Type B pancreatic cell (in vitro differentiated cells): ENCODE results near the gene NEXN. TPM values are rescaled to one million over a fixed set of nuclear protein-coding genes. Genes with fewer than 3 reads are reported as not detected.
A peak's percentile ranks its signal among the peaks of the same experiment; 100 is the strongest.

Experiments used
- DNase-seq: peaks from one replicate; pipeline ENCODE4 v3.0.0; 2021; ENCODE audit warnings: mixed read lengths; ENCODE audit not compliant: unreplicated experiment; ENCODE audit errors: extremely low spot score
- H3K27ac Mint-ChIP-seq: 2 replicates; pipeline ENCODE4 v1.8.0; 2021; ENCODE audit warnings: mild to moderate bottlenecking, mixed read lengths
- H3K27me3 Mint-ChIP-seq: 2 replicates; pipeline ENCODE4 v1.8.0; 2021; ENCODE audit warnings: mixed read lengths
- H3K36me3 Mint-ChIP-seq: 2 replicates; pipeline ENCODE4 v1.8.0; 2021; ENCODE audit warnings: mixed read lengths
- H3K4me1 Mint-ChIP-seq: one replicate; pipeline ENCODE4 v1.8.0; 2021; ENCODE audit warnings: mixed read lengths; ENCODE audit not compliant: unreplicated experiment
- H3K4me3 Mint-ChIP-seq: 2 replicates; pipeline ENCODE4 v1.8.0; 2021; ENCODE audit warnings: mild to moderate bottlenecking, mixed read lengths
- H3K9me3 Mint-ChIP-seq: 2 replicates; pipeline ENCODE4 v1.8.0; 2021; ENCODE audit warnings: mixed read lengths
- total RNA-seq: library from RNA; stranded (reverse); gene quantifications from 2 replicates; pipeline ENCODE4 v1.2.1, GENCODE V29; 2021; ENCODE audit warnings: low replicate concordance
- TF ChIP-seq, protein P1 (sequence below): fragments of 200-600 bp; sonication (generic); conservative IDR thresholded peaks from 2 replicates; pipeline ENCODE4 v1.5.0; 2021; ENCODE audit warnings: antibody characterized with exemption, mild to moderate bottlenecking

NEXN gene
- total RNA-seq, 1 donor from 2014 or later = 2.8 TPM

GRCh38 chr1:77958850-77959249, 70.4 kb downstream of the NEXN start:
- Mint-ChIP-seq H3K27ac (no peak overlapping the region), H3K4me3 (no peak overlapping the region), H3K36me3 (peaks cover 58% of the 10 kb centered on the region), H3K27me3 (no peaks in the 10 kb centered on the region), H3K9me3 (no peaks in the 10 kb centered on the region), H3K4me1 (no peaks in the 10 kb centered on the region)
- TF ChIP-seq, protein P1, sequence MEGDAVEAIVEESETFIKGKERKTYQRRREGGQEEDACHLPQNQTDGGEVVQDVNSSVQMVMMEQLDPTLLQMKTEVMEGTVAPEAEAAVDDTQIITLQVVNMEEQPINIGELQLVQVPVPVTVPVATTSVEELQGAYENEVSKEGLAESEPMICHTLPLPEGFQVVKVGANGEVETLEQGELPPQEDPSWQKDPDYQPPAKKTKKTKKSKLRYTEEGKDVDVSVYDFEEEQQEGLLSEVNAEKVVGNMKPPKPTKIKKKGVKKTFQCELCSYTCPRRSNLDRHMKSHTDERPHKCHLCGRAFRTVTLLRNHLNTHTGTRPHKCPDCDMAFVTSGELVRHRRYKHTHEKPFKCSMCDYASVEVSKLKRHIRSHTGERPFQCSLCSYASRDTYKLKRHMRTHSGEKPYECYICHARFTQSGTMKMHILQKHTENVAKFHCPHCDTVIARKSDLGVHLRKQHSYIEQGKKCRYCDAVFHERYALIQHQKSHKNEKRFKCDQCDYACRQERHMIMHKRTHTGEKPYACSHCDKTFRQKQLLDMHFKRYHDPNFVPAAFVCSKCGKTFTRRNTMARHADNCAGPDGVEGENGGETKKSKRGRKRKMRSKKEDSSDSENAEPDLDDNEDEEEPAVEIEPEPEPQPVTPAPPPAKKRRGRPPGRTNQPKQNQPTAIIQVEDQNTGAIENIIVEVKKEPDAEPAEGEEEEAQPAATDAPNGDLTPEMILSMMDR = no peak
- DNase-seq = no peak

- DNase-seq = no peak
- Mint-ChIP-seq H3K27ac (no peak overlapping the region), H3K36me3 (peaks cover 55% of the 10 kb centered on the region), H3K4me1 (no peaks in the 10 kb centered on the region), H3K4me3 (no peak overlapping the region), H3K27me3 (no peaks in the 10 kb centered on the region), H3K9me3 (no peaks in the 10 kb centered on the region)
- TF ChIP-seq, protein P1 = no peak
These were observed 73.0 kb downstream of the NEXN start for GRCh38 chr1:77961392-77961791.

DNA sequence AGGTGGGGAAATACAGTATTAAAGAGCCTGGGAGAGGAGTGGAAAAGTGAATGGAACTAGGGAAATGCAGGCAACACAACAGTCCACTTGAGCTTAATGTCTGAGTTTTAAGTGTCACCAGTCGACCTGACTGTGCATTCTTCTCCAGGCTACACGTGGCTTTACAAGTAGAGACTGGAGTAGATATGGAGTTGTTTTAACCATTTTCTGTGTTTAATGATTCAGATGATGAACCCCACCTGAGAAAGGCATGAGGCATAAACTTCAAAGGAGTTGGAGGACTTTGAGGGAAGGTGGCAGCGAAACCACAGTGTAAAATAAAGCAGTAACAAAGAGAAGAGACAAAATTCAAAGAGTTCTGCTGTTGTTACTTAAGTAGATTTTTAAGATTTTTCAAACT, 77.9 kb downstream of the NEXN start:
- no peak for DNase-seq
- Mint-ChIP-seq H3K4me3 (no peak overlapping the region), H3K36me3 (peaks cover 42% of the 10 kb centered on the region), H3K4me1 (no peaks in the 10 kb centered on the region), H3K27me3 (no peaks in the 10 kb centered on the region), H3K9me3 (no peaks in the 10 kb centered on the region), H3K27ac (peak overlapping the region; percentile 52)
- TF ChIP-seq, protein P1 = no peak

- H3K4me1 Mint-ChIP-seq = peaks cover 12% of the 10 kb centered on the region
- TF ChIP-seq, protein P1 = no peak
- no peak overlapping the region for H3K4me3 Mint-ChIP-seq
- H3K9me3 Mint-ChIP-seq = no peaks in the 10 kb centered on the region
- H3K27me3 Mint-ChIP-seq = no peaks in the 10 kb centered on the region
- DNase-seq = no peak
- H3K27ac Mint-ChIP-seq = no peak overlapping the region
- H3K36me3 Mint-ChIP-seq = peaks cover 41% of the 10 kb centered on the region
These were observed 81.8 kb downstream of the NEXN start for GRCh38 chr1:77970192-77970591.

- Mint-ChIP-seq H3K27me3 (no peaks in the 10 kb centered on the region), H3K27ac (no peak overlapping the region), H3K4me3 (peak overlapping the region; percentile 17), H3K4me1 (peaks cover 26% of the 10 kb centered on the region), H3K36me3 (peaks cover 48% of the 10 kb centered on the region), H3K9me3 (no peaks in the 10 kb centered on the region)
- DNase-seq = no peak
- TF ChIP-seq, protein P1 = no peak
These were observed 83.7 kb downstream of the NEXN start for GRCh38 chr1:77972080-77972479.

DNA sequence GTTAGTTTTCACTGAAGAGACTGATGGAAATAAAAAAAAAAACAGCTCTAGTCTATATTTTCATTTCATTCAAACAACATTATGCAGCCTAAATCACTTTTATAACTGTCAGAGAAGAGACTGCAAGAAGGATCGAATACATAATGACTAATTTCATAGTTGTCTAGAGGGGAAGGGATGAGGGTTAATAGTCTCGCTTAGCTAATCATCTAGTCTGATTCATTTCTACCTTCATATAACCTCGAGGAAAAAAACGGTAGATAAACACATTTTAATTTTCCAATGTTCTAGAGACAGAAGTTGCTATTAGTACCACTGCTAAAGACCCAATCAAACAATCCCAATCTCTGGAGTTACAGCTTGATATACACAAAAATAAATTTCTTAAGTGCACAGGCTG, 87.0 kb downstream of the NEXN start:
- H3K36me3 Mint-ChIP-seq = peaks cover 33% of the 10 kb centered on the region
- peak overlapping the region; percentile 79 for H3K27ac Mint-ChIP-seq
- no peak for DNase-seq
- H3K4me1 Mint-ChIP-seq = peaks cover 27% of the 10 kb centered on the region
- TF ChIP-seq, protein P1 = no peak
- peak overlapping the region; percentile 85 for H3K4me3 Mint-ChIP-seq
- H3K27me3 Mint-ChIP-seq = no peaks in the 10 kb centered on the region
- no peaks in the 10 kb centered on the region for H3K9me3 Mint-ChIP-seq
